Kidney capillary endothelial cell (primary cell): ENCODE results near the gene PCDHGA5.
"Not testable (repeated sequence)": the region's sequence is repeated elsewhere in the genome, so short reads cannot be mapped to it uniquely, and the experiment has no call there.

ENCODE experiments used
- DNase-seq: peaks from one replicate; pipeline ENCODE4 v3.0.0-alpha.2; 2018; ENCODE audit warnings: low spot score

Gene PCDHGA5

DNA sequence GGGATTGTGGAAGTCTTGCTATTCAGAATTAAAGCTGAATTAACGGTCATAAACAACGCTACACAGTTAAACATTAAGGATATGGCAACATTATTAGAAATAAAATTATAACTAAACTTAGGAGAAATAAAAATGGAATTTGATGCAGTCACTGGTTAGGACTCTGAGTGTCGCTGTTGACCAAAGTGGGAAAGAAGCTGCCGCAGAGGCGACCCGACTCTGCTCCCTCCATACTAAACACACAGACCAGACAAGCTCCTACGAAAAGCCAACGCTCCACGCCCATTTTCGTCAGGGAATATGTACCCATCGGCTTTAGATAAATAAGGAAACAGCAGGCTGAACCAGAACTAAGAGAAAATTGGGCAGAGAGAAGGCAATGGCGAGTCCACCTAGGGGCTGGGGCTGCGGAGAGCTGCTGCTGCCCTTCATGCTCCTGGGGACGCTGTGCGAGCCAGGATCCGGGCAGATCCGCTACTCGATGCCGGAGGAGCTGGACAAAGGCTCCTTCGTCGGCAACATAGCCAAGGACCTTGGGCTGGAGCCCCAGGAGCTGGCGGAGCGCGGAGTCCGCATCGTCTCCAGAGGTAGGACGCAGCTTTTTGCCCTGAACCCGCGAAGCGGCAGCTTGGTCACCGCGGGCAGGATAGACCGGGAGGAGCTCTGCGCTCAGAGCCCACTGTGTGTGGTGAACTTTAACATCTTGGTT is at the start of gene PCDHGA5:
Gene PCDHGA5 (plus strand): TSS at position 211 of the 709 bp plus-strand sequence. CDS start 169 bp downstream, at position 380.
- DNase-seq: no peak

DNA sequence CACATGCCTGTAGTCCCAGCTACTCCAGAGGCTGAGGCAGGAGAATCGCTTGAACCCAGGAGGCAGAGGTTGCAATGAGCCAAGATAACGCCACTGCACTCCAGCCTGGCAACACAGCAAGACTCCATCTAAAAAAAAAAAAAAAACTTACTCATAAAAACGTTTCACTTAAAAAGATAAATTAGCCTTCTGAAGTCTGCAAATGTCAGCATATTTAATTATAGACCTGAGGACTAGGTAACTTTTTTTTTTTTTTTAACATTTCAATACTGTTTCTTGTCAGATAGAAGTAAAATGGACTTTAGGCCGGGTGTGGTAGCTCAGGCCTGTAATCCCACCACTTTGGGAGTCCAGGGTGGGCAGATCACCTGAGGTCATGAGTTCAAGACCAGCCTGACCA is 47.0 kb upstream of the PCDHGA5 start:
- DNase-seq: not testable (repeated sequence)

DNA sequence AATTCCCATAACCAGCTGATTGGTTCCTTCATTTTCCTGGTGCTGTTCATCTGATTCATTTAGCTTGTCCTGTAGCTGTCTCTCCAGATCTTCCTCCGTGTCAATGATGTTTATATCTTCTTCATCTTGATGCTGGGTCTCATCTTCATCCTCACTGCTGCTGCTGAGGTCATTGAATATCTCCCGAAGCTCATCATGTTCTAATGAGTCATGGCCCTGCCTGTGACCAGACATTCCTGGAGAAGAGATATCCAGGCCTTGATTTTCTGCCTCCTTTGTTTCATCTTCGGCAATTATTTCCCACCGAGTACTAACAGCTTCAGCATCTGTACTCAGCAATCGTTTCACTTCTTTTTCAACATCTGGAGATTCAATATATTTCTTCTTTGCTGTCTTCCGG is 44.8 kb upstream of the PCDHGA5 start:
- DNase-seq: no peak

DNA sequence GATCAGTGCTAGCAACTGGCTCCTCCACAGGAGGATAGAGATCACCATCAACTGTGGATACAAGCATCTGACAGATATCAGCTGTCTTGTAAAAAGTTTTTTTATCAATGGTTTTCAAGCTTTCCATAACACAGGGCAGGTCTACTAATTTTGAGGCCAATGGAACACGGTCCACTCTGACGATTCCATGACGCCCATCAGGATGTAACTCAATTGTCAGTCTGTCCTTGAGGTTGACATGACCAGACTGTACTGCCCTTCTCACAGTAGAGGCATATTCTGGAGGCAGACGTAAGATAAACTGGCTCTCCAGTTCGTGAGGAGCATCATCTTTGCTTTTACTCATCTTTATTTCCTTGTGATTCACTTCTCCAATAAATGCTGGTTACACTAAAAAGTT is 44.3 kb upstream of the PCDHGA5 start:
- DNase-seq: no peak

DNA sequence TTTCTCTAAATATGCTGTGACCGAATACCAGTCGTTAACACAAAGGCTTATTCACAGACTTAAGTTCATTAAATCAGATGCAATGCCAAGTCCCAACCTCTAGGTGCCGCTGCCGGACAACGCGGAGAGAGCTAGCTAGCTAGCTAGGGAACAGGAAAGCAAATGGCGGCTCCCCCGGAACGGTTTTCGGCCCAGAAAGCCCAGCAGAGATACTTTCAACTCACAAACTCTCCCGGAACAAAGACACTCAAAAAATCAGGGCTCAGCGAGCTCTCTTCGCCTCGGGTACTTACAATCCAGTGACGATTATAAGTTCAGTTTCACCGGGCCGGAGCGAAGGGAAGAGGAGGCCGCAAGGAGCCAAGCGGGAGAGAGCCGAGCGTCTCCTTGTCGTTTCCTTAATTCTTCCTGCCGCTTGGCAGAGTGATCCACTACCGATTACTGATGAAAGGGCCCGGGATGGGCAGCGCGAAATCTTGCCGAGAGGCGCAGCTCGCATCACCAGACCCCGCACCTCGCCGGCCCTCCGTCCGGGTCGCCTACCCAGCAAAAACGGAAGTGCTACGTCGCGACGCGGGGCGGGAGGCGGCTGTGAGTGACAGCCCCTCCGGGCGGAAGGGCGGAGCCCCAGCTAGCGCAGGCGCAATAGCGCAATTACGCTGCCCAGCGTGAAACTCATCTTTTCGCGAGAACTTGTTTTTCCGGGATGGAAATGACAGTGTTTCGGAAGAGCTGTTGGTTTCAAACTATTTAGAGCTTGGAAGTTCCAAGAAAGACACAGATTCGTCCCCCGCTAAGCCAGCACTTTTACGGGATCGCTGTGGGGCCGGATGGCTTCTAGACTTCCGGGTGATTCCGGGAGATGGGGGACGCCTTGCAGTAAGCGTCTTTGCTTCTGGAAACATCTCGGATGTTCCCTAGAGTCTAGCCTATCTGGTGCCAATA is 43.5 kb upstream of the PCDHGA5 start, which contains the start of gene TAF7:
Gene TAF7 (minus strand): TSS at position 560 of the 945 bp plus-strand sequence. CDS start 740 bp downstream, outside the sequence.
- peak; percentile 91 for DNase-seq

DNA sequence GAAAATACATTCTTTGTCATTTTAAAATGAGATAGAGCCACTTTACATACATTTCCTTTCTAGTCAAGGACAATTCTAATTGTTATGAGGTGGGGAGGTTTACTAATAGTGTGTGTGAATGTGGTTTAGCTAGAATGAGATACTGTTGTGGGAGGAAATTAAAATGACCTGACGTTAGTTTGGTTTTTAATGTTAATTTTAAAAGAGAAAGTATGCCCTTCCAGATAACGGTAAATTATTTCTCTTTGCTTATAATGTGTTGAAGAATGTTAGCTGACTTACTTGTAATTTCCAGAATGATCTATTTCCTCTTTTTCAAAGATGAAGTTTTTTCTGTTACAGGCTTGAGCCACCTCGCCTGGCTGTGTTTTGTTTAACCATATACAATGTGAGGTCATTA is 41.7 kb upstream of the PCDHGA5 start:
- no peak for DNase-seq

DNA sequence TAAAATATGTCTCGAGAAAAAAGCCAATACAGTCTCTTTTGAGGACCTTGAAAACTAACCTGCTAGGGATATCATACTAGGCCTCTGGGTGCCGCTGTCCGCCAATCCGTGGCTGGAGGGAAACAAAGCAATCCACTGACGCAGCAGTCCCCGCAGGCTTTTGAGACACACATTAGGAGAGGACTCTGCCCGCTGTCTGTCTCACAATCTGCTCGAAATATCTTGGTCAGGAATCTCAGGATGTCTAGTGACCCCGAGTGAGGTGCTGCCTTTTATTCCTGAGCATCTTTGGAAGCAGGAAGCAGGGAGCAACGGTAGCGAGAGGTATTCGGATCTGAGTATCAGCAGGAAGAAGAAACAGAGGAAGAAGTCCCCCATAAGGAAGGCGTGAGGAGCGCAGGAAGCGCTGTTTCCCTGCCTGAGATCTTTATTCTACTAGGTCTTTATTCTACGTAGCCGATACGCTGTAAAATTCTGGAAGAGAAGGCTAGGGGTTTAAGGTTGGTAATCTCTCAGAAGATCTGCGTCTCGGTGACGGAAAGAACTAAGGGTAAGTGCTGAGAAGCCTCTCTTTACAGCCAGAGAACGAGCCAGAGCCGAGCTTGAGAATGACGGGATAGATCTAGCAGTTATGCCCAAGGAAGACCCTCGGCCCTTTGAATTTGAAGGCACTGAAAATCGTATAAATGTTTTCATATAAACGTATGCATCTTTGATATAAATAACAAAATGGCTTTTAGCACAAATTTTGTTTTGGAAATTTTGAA is 37.7 kb upstream of the PCDHGA5 start:
- peak; percentile 44 for DNase-seq

DNA sequence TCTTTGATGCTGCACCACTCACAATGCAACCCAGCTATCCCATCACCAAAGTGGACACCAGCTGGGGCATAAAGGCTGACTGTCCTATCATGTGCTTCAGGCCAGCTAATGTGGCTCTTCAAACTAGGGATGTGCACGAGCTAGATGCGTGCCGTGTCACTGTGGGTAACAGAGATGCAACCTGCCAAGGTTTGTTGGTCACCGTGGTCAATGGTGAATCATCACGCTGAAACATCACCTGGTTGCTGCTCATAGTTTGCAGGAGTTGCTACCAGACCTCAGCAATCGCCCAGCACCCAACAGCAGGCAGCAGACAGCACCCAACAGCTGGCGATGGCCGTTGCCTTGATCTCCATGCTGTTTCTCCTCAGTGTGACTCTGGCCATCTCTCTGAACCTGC is 35.7 kb upstream of the PCDHGA5 start:
- DNase-seq: no peak

DNA sequence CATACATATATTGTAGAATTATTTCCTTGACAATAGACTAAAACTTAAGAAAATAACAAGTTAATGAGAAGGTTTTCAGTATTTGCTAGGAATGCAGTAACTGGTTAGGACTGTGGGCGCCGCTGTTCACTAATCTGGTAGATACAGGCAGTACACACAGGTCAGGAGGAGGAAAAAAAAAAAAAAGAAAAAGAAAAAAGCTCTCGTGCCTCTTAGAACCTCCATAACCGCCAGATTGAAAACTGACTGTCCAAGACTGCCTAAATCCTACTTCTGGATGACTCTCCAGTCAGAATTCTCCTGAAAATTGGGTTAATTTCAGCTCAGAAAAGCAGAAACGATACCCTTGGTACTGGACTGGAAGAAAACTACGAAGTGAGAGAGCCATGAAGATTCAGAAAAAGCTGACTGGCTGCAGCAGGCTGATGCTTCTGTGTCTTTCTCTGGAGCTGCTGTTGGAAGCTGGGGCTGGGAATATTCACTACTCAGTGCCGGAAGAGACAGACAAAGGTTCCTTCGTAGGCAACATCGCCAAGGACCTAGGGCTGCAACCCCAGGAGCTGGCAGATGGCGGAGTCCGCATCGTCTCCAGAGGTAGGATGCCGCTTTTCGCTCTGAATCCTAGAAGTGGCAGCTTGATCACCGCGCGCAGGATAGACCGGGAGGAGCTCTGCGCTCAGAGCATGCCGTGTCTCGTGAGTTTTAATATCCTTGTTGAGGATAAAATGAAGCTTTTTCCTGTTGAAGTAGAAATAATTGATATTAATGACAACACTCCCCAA is 33.5 kb upstream of the PCDHGA5 start, which contains the start of gene PCDHGA1:
Gene PCDHGA1 (plus strand): TSS at position 216 of the 782 bp plus-strand sequence.
- DNase-seq: no peak

DNA sequence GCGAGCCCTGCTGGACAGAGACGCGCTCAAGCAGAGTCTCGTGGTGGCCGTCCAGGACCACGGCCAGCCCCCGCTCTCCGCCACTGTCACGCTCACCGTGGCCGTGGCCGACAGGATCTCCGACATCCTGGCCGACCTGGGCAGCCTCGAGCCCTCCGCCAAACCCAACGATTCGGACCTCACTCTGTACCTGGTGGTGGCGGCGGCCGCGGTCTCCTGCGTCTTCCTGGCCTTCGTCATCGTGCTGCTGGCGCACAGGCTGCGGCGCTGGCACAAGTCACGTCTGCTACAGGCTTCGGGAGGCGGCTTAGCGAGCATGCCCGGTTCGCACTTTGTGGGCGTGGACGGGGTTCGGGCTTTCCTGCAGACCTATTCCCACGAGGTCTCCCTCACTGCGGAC is 31.4 kb upstream of the PCDHGA5 start:
- DNase-seq: not testable (repeated sequence)

DNA sequence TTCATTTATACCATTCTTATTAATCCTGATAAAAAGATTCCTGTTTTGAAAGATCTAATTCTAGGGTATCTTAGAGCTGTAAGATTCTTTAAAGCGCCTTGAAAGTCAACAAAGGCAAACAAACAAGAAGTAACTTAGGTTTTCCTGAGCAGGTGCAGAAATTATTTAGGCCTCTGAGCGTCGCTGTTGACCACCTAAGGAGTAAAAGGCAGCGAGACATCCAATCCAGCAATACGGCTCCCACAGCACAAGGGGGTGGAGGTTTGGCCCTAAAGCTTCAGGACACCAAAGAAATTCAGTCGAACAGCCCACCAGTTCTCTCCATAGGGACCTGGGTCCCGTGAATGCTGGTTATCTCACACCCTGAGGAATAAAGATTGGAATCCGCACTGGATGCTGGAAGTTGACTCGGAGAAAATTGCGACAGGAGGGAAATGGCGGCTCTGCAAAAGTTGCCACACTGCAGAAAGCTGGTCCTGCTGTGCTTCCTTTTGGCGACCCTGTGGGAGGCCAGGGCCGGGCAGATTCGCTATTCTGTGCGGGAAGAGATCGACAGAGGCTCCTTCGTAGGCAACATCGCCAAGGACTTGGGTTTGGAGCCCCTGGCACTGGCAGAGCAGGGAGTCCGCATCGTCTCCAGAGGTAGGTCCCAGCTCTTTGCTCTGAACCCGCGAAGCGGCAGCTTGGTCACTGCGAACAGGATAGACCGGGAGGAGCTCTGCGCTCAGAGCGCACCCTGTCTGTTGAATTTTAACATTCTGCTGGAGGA is 25.2 kb upstream of the PCDHGA5 start, which contains the start of gene PCDHGA2:
Gene PCDHGA2 (plus strand): TSS at position 223 of the 769 bp plus-strand sequence.
- DNase-seq: no peak

DNA sequence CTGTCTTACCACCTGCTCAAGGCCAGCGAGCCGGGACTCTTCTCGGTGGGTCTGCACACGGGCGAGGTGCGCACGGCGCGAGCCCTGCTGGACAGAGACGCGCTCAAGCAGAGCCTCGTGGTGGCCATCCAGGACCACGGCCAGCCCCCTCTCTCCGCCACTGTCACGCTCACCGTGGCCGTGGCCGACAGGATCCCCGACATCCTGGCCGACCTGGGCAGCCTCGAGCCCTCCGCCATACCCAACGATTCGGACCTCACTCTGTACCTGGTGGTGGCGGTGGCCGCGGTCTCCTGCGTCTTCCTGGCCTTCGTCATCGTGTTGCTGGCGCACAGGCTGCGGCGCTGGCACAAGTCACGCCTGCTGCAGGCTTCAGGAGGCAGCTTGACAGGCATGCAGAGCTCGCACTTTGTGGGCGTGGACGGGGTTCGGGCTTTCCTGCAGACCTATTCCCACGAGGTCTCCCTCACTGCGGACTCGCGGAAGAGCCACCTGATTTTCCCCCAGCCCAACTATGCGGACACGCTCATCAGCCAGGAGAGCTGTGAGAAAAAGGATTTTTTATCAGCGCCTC is 23.1 kb upstream of the PCDHGA5 start:
- not testable (repeated sequence) for DNase-seq

DNA sequence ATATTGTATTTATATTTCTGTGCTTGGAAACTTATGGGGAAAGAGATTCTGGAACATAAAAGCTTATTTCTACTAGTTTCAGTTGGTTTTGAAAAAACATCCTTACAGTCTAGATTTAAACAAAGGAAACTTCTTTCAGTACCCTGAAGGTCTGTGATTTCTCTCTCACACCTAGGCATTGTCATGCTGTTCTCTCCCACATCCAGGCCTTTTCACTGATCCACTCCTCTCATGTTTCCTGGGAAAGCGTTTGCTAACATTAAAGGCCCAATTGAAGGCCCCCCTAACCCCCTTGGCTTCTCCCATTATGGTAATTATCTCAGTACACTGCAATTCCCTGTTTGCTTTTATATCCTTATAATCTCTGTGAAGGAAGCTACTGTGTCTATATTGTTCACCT is 21.2 kb upstream of the PCDHGA5 start:
- DNase-seq: no peak

DNA sequence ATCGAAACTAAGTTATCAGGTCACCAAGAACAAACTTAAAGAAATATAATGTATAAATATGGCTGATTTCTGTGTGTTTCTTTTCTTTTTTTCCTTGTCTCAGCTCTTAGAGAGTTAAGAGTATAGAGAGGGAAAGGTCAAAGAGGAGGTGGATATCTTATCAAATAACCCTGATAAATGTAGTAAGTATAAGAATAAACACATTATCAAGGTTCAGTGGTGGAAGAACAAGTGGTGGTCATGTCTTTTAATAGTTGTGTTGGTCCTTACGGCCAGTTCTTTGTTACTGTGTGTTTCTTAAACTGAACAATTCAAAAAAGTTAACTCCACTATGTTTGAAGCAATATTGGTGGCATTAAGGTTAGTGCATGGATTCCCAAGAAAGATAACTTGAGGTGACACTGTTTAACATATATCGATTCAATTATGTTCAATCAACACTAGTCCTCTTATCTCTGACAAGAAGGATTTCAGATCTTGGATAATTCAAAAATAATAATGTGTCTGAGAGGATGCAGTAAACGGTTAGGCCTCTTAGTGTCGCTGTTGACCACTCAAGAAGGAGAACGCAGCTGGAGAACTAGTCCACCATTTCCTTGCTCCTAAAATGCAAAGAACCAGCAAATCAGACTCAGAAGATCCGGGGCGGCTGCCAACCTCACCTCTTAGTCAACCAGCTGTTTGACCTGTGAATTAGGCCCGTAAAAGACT is 20.6 kb upstream of the PCDHGA5 start, which contains the start of gene PCDHGA3:
Gene PCDHGA3 (plus strand): TSS at position 588 of the 711 bp plus-strand sequence. CDS start 205 bp downstream, outside the sequence.
- peak; percentile 36 for DNase-seq

DNA sequence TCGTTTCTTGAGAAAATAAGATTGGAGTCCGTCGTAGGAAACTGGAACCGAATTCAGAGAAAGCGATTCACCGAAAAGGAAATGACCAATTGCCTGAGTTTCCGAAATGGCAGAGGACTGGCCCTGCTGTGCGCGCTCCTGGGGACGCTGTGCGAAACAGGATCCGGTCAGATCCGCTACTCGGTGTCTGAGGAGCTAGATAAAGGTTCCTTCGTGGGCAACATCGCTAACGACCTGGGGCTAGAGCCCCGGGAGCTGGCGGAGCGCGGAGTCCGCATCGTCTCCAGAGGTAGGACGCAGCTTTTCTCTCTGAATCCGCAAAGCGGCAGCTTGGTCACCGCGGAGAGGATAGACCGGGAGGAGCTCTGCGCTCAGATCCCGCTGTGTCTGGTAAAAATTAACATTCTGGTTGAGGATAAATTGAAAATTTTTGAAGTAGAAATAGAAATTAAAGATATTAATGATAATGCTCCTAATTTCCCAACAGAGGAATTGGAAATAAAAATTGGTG is 20.0 kb upstream of the PCDHGA5 start:
- DNase-seq: no peak

DNA sequence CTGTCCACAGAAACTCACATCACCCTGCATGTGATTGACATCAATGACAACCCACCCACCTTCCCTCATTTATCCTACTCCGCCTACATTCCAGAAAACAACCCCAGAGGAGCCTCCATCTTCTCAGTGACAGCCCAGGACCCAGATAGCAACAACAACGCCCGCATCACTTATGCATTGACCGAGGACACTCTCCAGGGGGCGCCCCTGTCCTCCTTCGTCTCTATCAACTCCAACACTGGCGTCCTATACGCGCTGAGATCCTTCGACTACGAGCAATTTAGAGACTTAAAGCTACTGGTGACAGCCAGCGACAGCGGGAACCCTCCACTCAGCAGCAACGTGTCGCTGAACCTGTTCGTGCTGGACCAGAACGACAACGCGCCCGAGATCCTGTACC is 18.6 kb upstream of the PCDHGA5 start:
- DNase-seq: no peak

DNA sequence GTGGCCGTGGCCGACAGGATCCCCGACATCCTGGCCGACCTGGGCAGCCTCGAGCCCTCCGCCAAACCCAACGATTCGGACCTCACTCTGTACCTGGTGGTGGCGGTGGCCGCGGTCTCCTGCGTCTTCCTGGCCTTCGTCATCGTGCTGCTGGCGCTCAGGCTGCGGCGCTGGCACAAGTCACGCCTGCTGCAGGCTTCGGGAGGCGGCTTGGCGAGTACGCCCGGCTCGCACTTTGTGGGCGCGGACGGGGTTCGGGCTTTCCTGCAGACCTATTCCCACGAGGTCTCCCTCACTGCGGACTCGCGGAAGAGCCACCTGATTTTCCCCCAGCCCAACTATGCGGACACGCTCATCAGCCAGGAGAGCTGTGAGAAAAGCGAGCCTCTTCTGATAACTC is 17.9 kb upstream of the PCDHGA5 start:
- DNase-seq: not testable (repeated sequence)

DNA sequence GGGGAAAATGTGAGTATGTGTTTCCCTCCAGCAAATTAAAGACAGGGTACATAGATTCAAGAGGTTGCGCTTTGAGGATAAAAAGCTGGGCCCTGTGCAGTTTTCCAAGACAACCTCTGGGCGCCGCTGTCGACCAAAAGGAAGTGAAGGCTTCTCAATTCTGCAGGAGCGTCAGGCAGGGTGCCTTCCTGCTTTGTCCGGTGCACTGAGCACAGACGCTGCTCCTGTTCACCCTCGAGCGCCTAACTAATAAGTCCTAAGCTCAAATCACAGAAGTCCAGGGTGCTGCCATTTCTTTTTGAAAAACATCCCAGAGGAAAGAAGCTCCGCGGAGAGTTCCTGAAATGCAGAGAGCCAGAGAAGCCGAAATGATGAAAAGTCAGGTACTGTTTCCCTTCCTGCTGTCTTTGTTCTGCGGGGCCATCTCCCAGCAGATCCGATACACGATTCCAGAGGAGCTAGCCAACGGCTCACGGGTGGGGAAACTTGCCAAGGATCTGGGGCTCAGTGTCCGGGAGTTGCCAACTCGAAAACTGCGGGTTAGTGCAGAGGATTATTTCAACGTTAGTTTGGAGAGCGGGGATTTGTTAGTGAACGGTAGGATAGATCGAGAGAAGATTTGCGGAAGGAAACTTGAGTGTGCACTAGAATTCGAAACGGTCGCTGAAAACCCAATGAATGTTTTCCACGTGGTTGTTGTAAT is 13.9 kb upstream of the PCDHGA5 start, which contains the start of gene PCDHGB1:
Gene PCDHGB1 (plus strand): TSS at position 183 of the 703 bp plus-strand sequence. CDS start 162 bp downstream, at position 345.
- DNase-seq: no peak
